GM20431 (cell line): ENCODE data around the gene GABBR2.

Experiments
- in situ Hi-C: fragments of 300-500 bp; cut with MseI, MboI; formaldehyde crosslinking; loops from one replicate; pipeline ENCODE4 v1.15.0; 2020; ENCODE audit warnings: low sequenced_read_pairs; ENCODE audit not compliant: unreplicated experiment

The GABBR2 gene

DNA sequence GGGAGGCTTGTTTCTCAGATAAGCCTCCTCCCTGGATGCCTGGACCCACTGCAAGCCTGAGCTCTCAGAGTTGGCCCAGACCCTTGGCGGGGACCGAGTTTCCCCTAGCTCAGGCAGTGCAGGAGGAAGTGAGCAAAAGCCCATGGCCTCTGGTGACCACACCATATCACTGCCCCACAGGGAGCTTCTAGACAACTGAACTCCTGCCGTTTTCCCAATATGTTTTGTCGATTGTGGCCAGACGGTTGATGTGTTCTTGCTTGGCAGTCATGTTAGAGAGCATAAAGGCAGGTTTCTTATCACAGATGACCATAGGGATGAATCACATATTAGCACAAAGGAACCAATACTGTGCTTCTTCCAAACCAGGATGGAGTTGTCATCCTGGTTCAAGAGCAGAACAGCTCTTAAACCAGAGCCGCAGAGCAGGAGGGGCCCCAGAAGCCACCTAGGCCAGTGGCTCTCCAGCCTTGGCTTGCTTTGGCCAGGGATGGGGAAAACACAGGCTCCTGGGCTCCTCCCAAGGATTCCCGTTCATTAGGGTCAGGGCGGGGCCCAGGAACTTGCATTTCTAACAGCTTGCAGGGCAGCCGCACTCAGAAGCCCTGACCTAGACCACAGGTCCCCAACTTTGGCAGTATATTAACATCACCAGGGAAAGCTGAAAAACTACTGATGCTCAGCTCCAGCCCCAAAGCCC lies 340.2 kb downstream of the GABBR2 start:
- in situ Hi-C loops, result no loop called here

DNA sequence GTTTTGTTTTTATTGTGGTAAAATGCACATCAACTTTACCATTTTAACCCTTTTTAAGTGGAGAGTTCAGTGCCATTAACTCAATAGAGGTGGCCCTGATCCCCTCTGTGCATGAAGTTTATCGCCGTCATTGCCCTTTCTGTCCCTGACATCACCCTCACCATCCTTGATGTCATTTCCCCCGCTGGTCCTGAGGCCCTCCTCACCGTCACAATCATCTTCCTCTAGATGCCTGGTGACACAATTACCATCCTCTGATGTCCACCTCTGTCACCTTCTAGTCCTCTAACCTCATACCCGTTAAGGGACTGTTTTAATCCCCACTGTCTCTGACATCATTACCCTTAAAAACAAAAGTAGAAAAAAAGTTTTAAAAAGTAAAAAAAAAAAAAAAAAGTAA lies 340.8 kb downstream of the GABBR2 start:
- in situ Hi-C loops, result no loop called here

DNA sequence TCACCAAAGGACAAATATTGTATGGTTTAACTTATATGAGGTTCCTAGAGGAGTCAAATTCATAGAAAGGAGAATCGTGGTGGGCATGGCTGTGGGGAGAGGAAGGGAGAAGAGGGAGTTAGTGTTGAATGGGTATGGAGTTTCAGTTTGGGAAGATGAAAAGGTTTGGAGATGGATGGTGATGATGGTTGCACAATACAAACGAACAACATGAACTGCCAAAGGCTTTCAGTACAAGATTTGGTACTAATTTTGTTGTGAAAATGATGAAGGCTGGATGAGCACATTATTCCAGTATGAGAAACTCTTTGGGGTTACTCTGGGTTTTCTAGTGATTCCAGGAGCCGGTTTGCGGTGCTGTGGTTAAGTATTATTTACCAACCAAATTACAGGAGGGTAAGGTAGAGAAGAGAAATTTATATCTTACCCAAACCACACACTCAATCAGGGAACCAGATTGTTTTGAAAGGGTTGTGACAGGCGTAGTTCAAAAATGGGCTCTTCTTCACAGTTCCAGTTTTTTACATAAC lies 341.3 kb downstream of the GABBR2 start:
- in situ Hi-C loops, result no loop called here

DNA sequence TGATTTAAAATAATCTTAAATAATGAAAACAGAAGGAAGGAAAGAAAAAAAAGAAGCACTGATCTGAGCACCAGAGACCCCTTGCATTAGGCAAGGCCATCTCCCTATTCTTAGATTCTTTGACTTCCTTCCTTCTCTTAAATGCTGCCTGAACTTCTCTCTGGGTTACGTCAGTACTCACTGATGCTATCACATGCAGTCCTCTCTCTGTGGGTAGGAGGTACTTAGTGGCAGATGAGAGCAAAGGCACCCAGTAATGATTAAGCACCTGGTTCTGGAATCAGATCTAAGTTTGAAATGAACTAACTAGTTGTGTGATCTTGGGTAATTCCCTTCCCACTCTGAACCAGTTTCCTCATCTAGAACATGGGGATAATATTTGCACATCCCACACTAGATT lies 343.0 kb downstream of the GABBR2 start:
- in situ Hi-C loops, result no loop called here

DNA sequence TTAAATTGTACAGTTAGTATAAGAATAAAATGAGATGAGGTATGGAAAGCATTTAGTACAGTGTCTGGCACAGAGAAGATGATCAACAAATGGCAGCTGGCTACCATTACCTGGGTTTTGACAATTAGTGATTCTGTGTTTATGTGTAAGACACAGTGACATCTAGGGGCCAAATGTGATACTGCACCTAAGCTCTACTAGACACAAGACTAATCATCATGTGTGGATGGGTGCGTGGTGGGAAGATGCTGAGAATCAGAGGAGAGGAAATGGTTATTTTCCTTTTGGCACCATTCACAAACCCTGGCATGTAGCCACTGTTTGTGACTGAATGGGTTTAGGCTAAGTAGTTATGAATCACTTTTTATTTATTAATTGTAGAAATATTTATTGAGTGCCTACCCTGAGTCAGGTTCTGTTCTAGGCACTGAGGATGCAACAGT lies 343.5 kb downstream of the GABBR2 start:
- in situ Hi-C loops, result no loop called here

DNA sequence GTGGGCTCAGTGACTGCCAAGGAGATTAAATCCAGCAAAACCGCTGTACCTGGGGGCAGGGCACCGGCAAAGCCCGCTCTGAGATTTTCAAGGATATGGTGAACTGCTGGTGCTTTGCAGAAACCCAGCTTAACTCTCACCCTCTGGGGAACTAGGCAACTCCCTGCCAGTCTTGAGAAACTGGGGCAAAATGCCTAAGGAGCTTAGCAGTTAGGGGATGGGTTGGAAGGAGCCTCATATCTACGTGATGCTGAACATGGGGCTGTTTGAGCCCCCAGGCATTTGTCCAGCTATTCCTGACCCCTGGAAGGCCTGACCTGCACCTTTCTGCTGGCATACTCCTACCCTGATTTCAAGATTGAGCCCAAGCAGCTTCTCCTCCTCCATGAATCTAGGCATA lies 344.6 kb downstream of the GABBR2 start:
- in situ Hi-C loops, result no loop called here

DNA sequence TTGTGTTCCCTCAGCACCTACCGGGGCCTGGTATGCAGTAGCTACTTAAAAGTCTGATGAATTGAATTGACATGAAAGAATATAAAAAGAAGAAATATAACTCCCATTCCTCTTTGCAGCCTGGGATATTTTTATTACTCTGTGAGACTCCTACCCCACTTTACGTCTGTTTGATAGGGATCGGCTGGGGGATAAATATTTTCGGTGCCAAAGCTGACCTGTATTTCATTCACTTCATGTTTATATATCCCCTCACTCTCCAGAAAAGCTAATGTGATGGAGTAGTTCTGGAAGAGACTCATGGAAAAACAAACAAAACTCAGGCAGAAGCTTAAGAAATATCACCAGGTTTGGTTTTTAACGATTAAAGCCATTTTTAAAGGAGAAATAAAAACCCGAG lies 345.1 kb downstream of the GABBR2 start:
- in situ Hi-C loops, result no loop called here

DNA sequence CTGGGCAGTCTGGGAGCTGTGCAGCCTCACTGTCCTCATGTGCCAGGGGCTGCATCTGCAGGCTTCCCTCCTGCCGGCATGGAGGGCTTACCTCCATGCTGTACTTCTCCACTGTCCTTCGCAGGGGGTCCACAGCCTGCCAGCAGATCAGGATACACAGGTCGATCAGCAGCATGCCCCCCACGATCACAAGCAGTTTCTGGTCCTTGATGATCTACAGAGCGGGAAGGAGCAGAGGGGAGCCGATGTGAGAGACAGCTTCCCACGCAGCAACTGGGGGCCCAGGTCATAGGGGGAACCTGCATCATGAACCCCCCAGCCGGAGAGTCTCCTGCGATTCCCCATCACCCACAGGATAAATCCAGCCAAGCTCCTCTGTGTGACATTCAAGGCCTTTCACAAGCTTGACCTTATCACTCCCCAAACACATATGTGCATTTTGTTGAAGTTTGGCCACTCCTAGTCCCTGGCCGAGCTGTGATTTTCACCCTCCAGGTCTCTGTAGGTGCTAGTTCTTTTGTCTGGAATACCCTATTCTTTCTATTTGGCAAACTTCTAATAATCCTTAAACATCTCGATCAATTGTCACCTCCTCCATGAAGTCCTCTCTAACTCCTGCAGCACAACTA lies 346.0 kb downstream of the GABBR2 start:
- in situ Hi-C loops, result no loop called here

DNA sequence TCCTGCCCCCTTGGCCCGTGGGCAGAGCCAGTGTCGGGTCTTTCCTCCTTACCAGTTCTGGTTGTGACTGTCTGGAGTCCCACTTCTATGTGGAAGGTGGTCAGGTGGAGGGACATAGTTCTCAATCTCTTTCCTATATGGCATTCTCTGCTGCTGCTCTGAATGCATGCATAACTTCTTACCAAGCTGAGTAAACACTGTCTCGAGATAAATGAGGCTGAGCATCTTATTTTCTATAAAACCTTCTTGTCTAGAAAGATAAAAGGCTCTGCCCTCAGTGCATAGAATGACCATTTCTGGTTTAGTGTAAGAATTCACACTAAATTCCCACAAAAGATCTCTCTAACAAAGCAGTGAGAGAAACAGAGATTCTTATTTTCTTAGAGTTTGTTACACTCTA lies 347.1 kb downstream of the GABBR2 start:
- in situ Hi-C loops, result no loop called here

DNA sequence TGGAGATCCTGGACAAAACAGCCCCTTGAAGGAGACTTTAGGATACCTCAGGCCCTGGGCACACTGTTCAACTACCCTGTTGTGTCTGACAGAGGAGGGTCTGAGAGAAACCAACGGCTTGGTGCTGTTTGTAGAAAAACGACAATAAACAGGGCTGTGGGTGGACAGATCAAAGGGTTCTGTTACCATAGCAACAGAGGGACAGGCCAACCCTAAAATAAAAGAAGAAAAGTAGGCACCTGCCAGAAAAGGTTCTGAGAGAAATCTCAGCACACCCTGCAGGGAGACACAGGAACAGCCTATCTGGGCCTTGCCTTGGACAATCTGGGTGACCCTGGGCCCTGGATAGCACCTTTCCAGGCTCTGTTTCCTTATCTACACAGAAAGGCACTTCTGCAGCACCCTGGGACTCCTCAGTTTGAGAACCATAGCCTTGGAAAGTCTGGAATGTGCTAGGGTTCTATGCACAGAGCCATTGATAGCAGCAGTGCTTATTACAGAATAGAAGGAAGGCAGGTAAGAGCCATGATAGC lies 348.5 kb downstream of the GABBR2 start:
- in situ Hi-C loops, result no loop called here

DNA sequence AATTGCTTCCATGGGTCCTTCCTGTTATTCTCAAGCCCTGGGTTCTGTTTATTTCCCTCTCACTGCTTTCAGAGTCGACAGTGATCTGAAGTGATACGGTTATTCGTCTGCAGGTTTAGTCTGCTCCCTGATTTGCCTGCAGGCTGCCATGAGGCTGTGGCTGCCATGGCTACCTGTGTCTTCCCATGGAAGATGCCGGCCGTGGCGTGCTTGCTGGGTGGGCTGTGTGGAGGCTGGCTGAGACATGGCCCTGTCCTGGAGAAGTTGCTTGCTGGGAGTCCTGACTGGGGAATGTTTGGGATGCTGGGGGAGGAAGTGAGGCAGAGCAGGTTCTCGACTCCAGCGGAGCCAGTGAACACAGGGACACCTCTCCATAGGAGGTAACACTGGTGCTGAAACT lies 349.2 kb downstream of the GABBR2 start:
- in situ Hi-C loops, result no loop called here

DNA sequence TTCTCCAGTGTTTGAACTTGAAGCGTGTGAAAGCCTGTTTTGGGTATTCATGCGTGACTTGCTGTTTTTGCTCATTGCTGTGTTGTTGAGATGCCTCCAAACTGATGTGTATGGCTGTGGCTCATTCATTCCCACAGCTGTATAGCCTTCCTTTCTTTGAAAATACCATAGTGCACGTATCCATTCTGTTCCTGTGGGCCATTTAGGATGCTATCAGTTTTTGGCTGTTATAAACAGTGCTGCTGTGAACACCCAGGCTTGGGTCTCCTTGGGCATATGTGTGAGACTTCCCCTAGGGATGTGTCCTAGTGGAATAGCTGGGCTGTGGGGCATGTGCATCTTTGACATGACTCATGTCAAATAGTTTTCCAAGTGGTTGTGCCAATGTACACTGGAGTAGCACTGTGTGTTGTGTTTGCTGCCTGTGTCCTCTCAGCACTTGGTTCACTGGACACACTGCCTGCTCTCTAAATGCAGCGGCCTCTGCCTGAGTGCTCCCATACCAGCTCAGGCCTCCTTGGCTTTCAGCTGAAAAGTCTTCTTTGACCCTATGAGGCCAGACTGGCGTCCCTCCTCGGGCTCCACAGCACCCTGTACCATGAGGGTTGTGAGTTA lies 350.7 kb downstream of the GABBR2 start:
- in situ Hi-C loops, result no loop called here

DNA sequence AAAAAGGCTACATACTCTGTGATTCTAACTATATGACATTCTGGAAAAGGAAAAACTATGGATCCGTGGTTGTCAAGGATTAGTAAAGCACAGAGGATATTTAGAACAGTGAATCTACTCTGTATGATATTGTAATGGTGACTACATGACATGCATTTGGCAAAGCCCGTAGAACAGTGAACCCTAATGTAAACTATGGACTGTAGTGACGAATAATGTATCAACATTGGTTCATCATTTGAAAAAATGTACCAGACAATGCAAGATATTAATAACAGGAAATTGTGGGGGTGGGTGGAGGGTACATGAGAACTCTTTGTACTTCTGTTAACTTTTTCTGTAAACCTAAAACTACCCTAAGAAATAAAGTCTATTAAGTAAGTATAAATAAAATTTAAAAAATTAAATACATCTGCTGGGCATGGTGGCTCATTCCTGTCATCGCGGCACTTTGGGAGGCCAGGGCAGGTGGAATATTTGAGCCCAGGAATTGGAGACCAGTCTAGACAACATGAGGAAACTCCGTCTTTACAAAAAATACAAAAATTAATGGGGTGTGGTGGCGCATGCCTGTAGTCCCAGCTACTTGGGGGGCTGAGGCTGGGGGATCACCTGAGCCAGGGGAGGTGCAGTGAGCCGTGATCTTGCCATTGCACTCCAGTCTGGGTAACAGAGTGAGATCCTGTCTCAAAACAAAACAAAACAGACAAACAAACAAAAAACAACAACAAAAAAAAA lies 351.6 kb downstream of the GABBR2 start:
- in situ Hi-C loops, result no loop called here

DNA sequence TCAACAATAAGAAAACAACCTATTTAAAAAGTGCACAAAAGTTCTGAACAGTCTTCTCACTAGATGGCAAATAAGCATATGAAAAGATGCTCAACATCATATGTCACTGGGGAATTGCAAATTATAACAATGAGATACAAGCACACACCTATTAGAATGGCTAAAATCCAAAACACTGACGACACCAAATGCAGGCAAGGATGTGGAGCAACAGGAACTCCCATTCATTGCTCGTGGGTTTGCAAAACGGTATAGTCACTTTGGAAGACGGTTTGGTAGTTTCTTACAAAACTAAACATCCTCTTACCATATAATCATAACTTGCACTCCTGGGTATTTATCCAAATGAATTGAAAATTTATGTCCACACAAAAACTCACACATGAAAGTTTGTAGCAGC lies 352.4 kb downstream of the GABBR2 start:
- in situ Hi-C loops, result no loop called here

DNA sequence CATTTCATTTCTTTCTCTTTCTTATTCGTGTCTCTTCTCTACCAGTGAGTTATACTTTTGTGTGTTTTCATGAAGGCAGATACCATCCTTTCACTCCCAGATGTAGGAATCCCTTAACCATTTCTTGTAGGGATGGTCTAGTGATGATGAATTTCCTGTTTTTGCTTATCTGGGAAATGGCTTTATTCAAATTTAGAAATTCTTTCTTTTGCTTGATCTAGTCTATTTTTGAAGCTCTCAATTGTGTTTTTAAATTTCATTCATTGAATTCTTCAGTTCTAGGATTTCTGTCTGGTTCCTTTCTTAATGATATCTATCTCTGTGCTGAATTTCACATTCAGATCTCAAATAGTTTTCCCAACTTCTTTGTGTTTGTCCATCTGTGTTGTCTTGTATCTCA lies 357.4 kb downstream of the GABBR2 start:
- in situ Hi-C loops, result no loop called here

DNA sequence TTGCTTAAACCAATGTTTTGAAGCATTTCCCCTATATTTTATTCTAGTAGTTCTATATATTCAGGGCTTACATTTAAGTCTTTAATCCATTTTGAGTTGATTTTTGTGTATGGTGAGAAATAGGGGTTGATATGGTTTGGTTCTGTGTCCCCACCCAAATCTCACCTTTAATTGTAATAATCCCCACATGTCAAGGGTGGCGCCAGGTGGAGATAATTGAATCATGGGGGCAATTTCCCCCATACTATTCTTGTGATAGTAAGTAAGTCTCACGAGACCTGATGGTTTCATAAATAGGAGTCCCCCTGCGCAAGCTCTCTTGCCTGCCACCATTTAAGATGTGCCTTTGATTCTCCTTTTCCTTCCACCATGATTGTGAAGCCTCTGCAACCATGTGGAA lies 361.1 kb downstream of the GABBR2 start:
- in situ Hi-C loops, result no loop called here

DNA sequence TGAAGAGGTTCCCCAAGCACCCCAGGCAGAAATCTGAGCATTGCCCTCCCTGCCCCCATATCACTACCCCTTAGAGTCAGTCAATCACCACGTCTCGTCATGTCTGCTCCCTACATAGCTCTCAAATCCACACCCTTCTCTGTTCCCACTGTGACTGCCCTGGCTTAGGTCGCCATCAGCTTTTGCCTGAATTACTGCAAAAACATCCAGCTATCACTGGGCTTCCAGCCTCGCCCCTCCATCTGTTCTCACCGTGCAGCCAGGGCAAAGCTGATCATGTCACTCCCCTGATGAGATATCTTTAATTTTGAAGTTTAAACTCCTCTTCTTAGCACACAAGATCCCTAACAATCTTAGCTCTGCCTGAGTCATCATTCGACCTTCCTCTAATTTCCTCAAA lies 363.7 kb downstream of the GABBR2 start:
- in situ Hi-C loops, result no loop called here

DNA sequence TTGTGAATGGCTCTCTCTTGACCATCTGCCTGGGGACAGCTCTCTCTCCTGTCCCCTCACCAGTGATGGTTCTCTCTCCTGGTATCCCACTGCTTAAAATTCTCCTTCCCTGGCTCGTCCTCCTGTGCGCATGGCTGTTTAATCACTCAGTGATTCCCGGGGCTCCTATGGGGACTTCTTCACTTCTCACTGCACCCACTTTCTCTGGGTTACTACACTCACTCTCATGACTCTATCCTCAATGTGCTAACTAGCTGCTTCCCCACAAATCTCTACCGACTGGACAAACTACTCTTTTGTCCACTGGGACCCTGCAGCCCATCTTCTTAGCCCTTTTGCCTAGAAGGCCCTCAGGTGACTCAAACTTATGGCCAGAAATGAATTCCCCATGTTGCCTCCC lies 364.2 kb downstream of the GABBR2 start:
- in situ Hi-C loops, result no loop called here

DNA sequence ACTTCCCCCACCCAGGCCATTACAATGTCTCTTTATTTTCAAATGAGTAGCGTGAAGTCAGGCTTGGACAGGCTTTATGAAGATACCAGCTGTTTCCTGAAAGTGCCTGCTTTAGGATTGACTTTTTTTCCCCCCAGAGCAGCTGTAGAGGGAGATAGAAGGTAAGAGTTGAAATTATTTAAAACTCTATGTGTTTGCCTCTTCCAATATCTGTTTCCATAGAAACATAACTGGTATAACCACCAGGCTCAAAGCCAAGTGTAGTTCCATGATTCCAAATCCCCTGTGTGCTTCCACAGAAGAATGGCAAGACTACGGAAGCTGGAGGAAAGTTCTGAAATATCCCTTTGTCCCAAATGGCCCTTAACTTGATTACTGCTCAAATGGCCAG lies 365.9 kb downstream of the GABBR2 start:
- in situ Hi-C loops, result no loop called here

DNA sequence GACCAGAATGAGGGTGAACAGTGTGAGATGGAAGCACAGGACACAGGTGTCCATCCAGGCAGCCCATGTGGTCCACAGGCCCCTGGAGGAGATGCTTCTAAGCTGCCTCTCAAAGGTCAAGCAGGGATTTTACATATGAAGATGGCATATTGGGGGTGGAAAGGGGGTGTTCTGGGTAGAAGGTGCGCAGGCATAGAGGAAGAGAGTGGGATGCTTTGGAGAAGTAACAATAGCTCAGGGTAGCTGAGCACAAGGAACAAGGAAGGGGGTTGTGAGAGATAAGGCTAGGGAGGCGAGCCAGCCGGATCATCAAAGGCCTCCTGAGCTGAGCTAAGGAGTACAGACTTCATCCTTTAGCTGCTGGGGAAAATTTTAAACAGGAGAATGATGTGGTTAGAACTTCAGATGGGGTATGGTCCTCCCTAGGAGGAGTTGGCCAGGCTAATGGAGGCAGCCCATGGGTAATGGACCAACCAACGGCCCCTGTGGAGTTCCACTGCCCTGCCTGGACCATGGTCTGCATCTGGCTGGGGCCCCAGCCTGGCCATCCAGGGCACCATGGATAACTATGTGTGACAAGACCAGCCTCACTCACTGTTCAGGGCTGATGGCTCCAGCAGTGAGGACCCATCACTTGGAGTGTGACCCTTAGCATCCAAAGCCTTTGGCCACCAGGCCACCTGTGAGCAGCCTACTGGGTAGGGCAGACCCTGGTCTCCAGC lies 366.5 kb downstream of the GABBR2 start:
- in situ Hi-C loops, result no loop called here
